HepG2 (cell line): ENCODE data around the gene SMAD3. TPM values are rescaled to one million over a fixed set of nuclear protein-coding genes. Genes with fewer than 3 reads are reported as not detected.

ENCODE experiments used
- ELF3 ChIP-seq: IDR thresholded peaks from 2 replicates; pipeline ENCODE4 v1.6.1; 2016; ENCODE audit warnings: missing genetic modification reagents, missing compliant biosample characterization
- FOXK2 ChIP-seq: fragments of 450-650 bp; IDR thresholded peaks from 2 replicates; pipeline ENCODE4 v1.6.1; 2016
- HNRNPL ChIP-seq: fragments of 200-400 bp; formaldehyde crosslinking; IDR thresholded peaks from 2 replicates; pipeline ENCODE4 v1.6.1; 2017; ENCODE audit warnings: mild to moderate bottlenecking, low read depth, low read length
- PHF21A ChIP-seq: sonication (generic); formaldehyde crosslinking; IDR thresholded peaks from 2 replicates; pipeline ENCODE4 v1.5.0; 2020; ENCODE audit warnings: mild to moderate bottlenecking, missing genetic modification reagents
- TEAD2 ChIP-seq: sonication (generic); formaldehyde crosslinking; IDR thresholded peaks from 2 replicates; pipeline ENCODE4 v1.9.0; 2021; ENCODE audit warnings: missing genetic modification reagents
- XRCC5 ChIP-seq: fragments of 200-400 bp; formaldehyde crosslinking; optimal IDR thresholded peaks from 2 replicates; pipeline ENCODE3; 2017; ENCODE audit warnings: mild to moderate bottlenecking, low read length
- ZKSCAN5 ChIP-seq: sonication (generic); formaldehyde crosslinking; IDR thresholded peaks from 2 replicates; pipeline ENCODE4 v1.5.1; 2020; ENCODE audit warnings: mild to moderate bottlenecking, missing genetic modification reagents
- ZNF510 ChIP-seq: sonication (generic); formaldehyde crosslinking; IDR thresholded peaks from 2 replicates; pipeline ENCODE4 v1.4.0; 2020; ENCODE audit warnings: low read depth, mild to moderate bottlenecking, missing genetic modification reagents
- ZNF552 ChIP-seq: sonication (generic); formaldehyde crosslinking; IDR thresholded peaks from 2 replicates; pipeline ENCODE4 v1.9.0; 2022; ENCODE audit warnings: missing genetic modification reagents, mild to moderate bottlenecking, borderline replicate concordance
- polyA plus RNA-seq, 8 experiments: library from polyadenylated mRNA; depleted of rRNA in 3 of 8; stranded (reverse) in 7 of 8; unstranded in 1 of 8; fragments of >200 nt; fragmentation: Illumina TruSeq in 4 of 8; extraction: Trizol in 4 of 8; gene quantifications; 2 replicates each; pipeline versions ENCODE4 v1.2.1 to v1.2.3, GENCODE V29; 2011 to 2016; ENCODE audit warnings: low read depth in 4 of 8, missing spikeins in 1 of 8, mixed read lengths in 1 of 8; ENCODE audit not compliant: insufficient read depth in 1 of 8
- total RNA-seq, 5 experiments: library from RNA; depleted of rRNA; stranded (reverse); fragments of >200 nt; fragmentation: Illumina TruSeq; extraction: Trizol; gene quantifications; 2 replicates each; pipeline ENCODE4 v1.2.3, GENCODE V29; 2016; ENCODE audit warnings: low read depth in 1 of 5
- TF ChIP-seq, protein P1 (sequence below): sonication (generic); formaldehyde crosslinking; conservative IDR thresholded peaks from 2 replicates; pipeline ENCODE4 v1.4.0; 2020; ENCODE audit warnings: missing genetic modification reagents
- TF ChIP-seq, protein P2 (sequence below): IDR thresholded peaks from 2 replicates; pipeline ENCODE4 v1.6.1; 2016
- TF ChIP-seq, protein P3 (sequence below): sonication (generic); formaldehyde crosslinking; IDR thresholded peaks from 2 replicates; pipeline ENCODE4 v1.5.0; 2020; ENCODE audit warnings: mild to moderate bottlenecking, missing genetic modification reagents, borderline replicate concordance
- TF ChIP-seq, protein P4 (sequence below): sonication (generic); formaldehyde crosslinking; IDR thresholded peaks from 2 replicates; pipeline ENCODE4 v1.5.0; 2020; ENCODE audit warnings: mild to moderate bottlenecking, missing genetic modification reagents, borderline replicate concordance
- TF ChIP-seq, protein P5 (sequence below): sonication (generic); formaldehyde crosslinking; IDR thresholded peaks from 2 replicates; pipeline ENCODE4 v1.4.0; 2020; ENCODE audit warnings: mild to moderate bottlenecking, missing genetic modification reagents
- TF ChIP-seq, protein P6 (sequence below): sonication (generic); formaldehyde crosslinking; IDR thresholded peaks from 2 replicates; pipeline ENCODE4 v1.4.0; 2020; ENCODE audit warnings: mild to moderate bottlenecking, low read depth, missing genetic modification reagents

The SMAD3 gene
- total and polyA plus RNA-seq, 2 of the 13 experiments (the other 11 are each of a cell fraction or from before 2014, with no cell fraction given), result 8.6 to 56.3 TPM

DNA sequence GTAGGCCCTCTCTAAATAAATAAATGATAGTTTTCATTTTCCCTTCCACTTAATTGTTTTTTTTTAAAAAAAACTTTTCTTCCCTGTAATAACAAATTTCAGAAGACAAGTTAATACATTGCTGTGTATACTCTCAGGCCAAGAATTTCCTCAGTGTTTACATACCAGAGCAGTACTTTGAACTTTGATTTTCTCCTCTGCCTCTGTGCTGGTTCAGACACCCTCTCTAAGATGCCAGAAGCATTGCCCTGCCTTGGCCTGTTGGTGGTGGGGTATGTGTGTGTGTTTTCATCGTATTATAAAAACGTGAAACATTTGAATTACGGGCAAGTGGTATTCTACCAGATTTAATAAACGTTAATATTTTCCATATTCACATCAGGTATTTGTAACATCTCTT, 70.1 kb downstream of the SMAD3 start (continued):
- TF ChIP-seq, protein P1, sequence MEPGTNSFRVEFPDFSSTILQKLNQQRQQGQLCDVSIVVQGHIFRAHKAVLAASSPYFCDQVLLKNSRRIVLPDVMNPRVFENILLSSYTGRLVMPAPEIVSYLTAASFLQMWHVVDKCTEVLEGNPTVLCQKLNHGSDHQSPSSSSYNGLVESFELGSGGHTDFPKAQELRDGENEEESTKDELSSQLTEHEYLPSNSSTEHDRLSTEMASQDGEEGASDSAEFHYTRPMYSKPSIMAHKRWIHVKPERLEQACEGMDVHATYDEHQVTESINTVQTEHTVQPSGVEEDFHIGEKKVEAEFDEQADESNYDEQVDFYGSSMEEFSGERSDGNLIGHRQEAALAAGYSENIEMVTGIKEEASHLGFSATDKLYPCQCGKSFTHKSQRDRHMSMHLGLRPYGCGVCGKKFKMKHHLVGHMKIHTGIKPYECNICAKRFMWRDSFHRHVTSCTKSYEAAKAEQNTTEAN, result no peak
- TF ChIP-seq ELF3 (CRISPR knock-in tag) (peak; percentile 27; the same call in 1 of the 2 replicates), PHF21A (CRISPR knock-in tag) (no peak), TEAD2 (no peak), FOXK2 (no peak), ZNF552 (CRISPR knock-in tag) (no peak), ZKSCAN5 (no peak), ZNF510 (CRISPR knock-in tag) (no peak), XRCC5 (no peak), HNRNPL (no peak)
- TF ChIP-seq, protein P2, sequence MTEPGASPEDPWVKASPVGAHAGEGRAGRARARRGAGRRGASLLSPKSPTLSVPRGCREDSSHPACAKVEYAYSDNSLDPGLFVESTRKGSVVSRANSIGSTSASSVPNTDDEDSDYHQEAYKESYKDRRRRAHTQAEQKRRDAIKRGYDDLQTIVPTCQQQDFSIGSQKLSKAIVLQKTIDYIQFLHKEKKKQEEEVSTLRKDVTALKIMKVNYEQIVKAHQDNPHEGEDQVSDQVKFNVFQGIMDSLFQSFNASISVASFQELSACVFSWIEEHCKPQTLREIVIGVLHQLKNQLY, result no peak
- TF ChIP-seq, protein P3, sequence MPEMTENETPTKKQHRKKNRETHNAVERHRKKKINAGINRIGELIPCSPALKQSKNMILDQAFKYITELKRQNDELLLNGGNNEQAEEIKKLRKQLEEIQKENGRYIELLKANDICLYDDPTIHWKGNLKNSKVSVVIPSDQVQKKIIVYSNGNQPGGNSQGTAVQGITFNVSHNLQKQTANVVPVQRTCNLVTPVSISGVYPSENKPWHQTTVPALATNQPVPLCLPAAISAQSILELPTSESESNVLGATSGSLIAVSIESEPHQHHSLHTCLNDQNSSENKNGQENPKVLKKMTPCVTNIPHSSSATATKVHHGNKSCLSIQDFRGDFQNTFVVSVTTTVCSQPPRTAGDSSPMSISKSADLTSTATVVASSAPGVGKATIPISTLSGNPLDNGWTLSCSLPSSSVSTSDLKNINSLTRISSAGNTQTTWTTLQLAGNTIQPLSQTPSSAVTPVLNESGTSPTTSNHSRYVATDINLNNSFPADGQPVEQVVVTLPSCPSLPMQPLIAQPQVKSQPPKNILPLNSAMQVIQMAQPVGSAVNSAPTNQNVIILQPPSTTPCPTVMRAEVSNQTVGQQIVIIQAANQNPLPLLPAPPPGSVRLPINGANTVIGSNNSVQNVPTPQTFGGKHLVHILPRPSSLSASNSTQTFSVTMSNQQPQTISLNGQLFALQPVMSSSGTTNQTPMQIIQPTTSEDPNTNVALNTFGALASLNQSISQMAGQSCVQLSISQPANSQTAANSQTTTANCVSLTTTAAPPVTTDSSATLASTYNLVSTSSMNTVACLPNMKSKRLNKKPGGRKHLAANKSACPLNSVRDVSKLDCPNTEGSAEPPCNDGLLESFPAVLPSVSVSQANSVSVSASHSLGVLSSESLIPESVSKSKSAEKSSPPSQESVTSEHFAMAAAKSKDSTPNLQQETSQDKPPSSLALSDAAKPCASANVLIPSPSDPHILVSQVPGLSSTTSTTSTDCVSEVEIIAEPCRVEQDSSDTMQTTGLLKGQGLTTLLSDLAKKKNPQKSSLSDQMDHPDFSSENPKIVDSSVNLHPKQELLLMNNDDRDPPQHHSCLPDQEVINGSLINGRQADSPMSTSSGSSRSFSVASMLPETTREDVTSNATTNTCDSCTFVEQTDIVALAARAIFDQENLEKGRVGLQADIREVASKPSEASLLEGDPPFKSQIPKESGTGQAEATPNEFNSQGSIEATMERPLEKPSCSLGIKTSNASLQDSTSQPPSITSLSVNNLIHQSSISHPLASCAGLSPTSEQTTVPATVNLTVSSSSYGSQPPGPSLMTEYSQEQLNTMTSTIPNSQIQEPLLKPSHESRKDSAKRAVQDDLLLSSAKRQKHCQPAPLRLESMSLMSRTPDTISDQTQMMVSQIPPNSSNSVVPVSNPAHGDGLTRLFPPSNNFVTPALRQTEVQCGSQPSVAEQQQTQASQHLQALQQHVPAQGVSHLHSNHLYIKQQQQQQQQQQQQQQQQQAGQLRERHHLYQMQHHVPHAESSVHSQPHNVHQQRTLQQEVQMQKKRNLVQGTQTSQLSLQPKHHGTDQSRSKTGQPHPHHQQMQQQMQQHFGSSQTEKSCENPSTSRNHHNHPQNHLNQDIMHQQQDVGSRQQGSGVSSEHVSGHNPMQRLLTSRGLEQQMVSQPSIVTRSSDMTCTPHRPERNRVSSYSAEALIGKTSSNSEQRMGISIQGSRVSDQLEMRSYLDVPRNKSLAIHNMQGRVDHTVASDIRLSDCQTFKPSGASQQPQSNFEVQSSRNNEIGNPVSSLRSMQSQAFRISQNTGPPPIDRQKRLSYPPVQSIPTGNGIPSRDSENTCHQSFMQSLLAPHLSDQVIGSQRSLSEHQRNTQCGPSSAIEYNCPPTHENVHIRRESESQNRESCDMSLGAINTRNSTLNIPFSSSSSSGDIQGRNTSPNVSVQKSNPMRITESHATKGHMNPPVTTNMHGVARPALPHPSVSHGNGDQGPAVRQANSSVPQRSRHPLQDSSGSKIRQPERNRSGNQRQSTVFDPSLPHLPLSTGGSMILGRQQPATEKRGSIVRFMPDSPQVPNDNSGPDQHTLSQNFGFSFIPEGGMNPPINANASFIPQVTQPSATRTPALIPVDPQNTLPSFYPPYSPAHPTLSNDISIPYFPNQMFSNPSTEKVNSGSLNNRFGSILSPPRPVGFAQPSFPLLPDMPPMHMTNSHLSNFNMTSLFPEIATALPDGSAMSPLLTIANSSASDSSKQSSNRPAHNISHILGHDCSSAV, result no peak
- TF ChIP-seq, protein P4, sequence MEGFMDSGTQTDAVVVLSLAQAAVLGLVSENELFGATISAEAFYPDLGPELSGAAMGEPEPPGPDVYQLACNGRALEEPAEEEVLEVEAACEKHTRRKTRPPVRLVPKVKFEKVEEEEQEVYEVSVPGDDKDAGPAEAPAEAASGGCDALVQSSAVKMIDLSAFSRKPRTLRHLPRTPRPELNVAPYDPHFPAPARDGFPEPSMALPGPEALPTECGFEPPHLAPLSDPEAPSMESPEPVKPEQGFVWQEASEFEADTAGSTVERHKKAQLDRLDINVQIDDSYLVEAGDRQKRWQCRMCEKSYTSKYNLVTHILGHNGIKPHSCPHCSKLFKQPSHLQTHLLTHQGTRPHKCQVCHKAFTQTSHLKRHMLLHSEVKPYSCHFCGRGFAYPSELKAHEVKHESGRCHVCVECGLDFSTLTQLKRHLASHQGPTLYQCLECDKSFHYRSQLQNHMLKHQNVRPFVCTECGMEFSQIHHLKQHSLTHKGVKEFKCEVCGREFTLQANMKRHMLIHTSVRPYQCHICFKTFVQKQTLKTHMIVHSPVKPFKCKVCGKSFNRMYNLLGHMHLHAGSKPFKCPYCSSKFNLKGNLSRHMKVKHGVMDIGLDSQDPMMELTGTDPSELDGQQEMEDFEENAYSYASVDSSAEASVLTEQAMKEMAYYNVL (CRISPR knock-in tag), result no peak
- TF ChIP-seq, protein P5, sequence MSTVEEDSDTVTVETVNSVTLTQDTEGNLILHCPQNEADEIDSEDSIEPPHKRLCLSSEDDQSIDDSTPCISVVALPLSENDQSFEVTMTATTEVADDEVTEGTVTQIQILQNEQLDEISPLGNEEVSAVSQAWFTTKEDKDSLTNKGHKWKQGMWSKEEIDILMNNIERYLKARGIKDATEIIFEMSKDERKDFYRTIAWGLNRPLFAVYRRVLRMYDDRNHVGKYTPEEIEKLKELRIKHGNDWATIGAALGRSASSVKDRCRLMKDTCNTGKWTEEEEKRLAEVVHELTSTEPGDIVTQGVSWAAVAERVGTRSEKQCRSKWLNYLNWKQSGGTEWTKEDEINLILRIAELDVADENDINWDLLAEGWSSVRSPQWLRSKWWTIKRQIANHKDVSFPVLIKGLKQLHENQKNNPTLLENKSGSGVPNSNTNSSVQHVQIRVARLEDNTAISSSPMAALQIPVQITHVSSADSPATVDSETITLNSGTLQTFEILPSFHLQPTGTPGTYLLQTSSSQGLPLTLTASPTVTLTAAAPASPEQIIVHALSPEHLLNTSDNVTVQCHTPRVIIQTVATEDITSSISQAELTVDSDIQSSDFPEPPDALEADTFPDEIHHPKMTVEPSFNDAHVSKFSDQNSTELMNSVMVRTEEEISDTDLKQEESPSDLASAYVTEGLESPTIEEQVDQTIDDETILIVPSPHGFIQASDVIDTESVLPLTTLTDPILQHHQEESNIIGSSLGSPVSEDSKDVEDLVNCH, result no peak
- TF ChIP-seq, protein P6, sequence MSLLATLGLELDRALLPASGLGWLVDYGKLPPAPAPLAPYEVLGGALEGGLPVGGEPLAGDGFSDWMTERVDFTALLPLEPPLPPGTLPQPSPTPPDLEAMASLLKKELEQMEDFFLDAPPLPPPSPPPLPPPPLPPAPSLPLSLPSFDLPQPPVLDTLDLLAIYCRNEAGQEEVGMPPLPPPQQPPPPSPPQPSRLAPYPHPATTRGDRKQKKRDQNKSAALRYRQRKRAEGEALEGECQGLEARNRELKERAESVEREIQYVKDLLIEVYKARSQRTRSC (CRISPR knock-in tag), result no peak
